ENCODE data around the gene MTG2. TPM values are rescaled to one million over a fixed set of nuclear protein-coding genes. Genes with fewer than 3 reads are reported as not detected.
A peak's percentile ranks its signal among the peaks of the same experiment; 100 is the strongest.

MTG2 gene
- total RNA-seq, 2 experiments from 2014 or later, result 33.6 to 37.3 TPM

DNA sequence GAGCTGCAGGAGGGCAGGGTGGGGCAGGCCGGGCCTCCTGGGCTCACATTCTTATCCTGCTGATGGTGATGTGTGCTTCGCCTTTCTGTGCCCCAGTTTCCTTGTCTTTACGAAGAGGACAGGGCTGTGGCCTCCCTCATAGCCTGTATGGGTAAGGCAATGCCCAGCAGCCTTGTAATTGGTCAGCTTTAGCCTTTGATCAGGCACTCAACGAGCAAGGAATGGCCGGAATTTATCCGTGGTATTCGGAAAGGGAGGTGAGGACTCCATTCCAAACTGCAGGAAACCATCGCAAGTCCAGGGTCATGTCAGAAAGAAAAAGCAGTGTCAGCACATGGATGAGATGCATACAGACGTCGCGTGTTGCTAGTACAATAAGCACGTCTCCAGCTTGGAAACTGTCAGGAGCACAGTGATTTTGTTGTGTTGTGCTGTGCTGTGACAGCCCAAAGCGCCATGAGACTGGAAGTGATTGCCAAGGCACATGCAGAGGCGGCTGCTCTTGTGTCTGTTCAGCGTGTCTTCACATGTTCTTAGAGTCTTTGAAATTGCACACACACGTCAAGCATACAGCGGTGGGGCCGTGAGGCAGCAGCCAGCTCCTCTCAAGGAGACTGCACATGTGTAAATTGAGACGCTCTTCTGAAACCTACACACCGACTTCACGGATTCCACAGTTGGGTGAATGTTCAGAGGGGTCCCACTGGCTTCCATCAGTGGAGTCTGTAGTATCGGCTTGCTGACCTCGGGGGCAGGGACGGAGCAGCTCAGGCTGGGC, 33.1 kb upstream of the MTG2 start:
- Mint-ChIP-seq H3K4me3 (no peak overlapping the region), H3K27ac (no peak overlapping the region), H3K36me3 (ENCODE audit: low read depth) (peaks cover 28% of the 10 kb centered on the region), H3K4me1 (peaks cover 23% of the 10 kb centered on the region), H3K27me3 (no peaks in the 10 kb centered on the region), H3K9me3 (peaks cover 16% of the 10 kb centered on the region)
- DNase-seq, result no peak
- ChIA-PET POLR2A (no interaction called here), CTCF (no interaction called here)

- Mint-ChIP-seq H3K4me1 (peaks cover 17% of the 10 kb centered on the region), H3K36me3 (ENCODE audit: low read depth) (peaks cover 30% of the 10 kb centered on the region), H3K27ac (no peak overlapping the region), H3K9me3 (peaks cover 16% of the 10 kb centered on the region), H3K4me3 (no peak overlapping the region), H3K27me3 (no peaks in the 10 kb centered on the region)
- POLR2A ChIA-PET, result no interaction called here
- CTCF ChIA-PET, result no interaction called here
- no peak for DNase-seq
Observed at GRCh38 chr20:62150310-62150575, 32.6 kb upstream of the MTG2 start.

GRCh38 chr20:62151225-62151624, 31.6 kb upstream of the MTG2 start:
- H3K27me3 Mint-ChIP-seq, result no peaks in the 10 kb centered on the region
- H3K4me3 Mint-ChIP-seq, result no peak overlapping the region
- H3K9me3 Mint-ChIP-seq, result peaks cover 16% of the 10 kb centered on the region
- POLR2A ChIA-PET, result interaction anchor here (0.6 kb wide), 1 partner anchor 118 kb away, joined by 3 read pairs; no protein-coding TSS in a partner anchor
- H3K4me1 Mint-ChIP-seq, result peaks cover 8% of the 10 kb centered on the region
- H3K36me3 Mint-ChIP-seq (ENCODE audit: low read depth), result peaks cover 37% of the 10 kb centered on the region
- CTCF ChIA-PET, result no interaction called here
- no peak overlapping the region for H3K27ac Mint-ChIP-seq
- DNase-seq, result no peak

DNA sequence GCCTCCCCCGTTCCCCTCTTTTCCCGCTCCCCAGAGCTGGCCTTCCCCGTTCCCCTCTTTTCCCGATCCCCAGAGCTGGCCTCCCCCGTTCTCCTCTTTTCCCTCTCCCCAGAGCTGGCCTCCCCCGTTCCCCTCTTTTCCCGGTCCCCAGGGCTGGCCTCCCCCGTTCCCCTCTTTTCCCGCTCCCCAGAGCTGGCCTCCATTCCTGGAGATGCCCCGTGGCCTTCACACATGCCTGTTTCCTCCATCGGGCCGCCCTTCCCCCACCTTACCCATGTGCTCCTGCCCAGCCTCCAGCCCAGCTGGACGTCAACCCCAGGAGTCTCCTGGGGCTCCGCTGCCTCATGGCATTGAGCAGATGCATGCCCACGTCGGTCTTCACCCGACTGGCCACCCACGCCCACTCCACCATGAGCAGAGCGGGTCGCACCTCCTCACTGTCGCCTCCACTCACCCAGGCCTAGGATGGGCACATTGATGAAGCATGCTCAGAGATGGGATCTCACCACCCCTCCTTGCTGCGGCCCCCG, 30.9 kb upstream of the MTG2 start:
- Mint-ChIP-seq H3K27ac (no peak overlapping the region), H3K4me1 (peaks cover 8% of the 10 kb centered on the region), H3K36me3 (ENCODE audit: low read depth) (peaks cover 37% of the 10 kb centered on the region), H3K9me3 (peaks cover 16% of the 10 kb centered on the region), H3K27me3 (no peaks in the 10 kb centered on the region), H3K4me3 (no peak overlapping the region)
- POLR2A ChIA-PET, result no interaction called here
- DNase-seq, result no peak
- CTCF ChIA-PET, result no interaction called here

DNA sequence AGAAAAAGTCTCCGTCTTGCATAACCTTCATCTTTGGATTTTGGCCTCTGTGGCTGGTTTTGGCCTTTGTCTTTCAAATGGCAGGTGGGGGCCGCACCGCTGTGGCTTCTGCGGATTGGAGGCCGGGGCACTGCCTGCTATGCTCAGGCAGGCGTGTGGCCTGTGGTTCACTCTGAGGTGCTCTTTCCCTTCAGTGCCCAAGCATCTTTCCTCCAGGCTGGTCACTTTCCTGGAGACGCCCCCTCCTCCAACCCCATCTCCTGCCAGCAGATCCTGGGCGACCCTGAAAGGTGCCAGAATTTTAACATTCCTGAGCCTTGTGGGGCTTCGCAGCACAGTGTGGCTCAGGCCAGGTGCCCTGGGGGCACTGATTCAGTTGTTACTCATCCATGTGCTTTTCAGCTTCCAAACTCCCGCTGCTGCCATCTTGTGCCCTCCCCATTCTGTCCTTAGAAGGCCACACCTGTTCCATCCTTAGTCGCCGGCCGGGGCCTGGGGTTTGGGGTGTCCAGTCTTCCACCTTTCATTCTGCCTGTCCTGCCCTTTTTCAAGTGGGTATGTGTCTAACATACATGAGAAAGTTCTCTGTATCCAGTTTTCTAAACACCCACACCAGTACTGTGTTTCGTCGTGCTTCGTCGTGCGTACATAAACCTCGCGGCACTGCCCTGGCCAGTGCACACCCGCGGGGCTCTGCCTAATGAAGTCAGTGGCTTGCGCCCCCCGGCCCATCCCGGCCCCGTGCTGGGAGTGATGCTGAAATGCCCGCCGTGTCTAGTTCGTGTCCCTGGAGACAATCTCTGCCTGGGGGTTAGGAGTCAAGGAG, 27.2 kb upstream of the MTG2 start:
- Mint-ChIP-seq H3K27ac (no peak overlapping the region), H3K4me3 (no peak overlapping the region), H3K27me3 (no peaks in the 10 kb centered on the region), H3K9me3 (peaks cover 16% of the 10 kb centered on the region), H3K36me3 (ENCODE audit: low read depth) (peaks cover 36% of the 10 kb centered on the region), H3K4me1 (peaks cover 9% of the 10 kb centered on the region)
- DNase-seq, result no peak
- ChIA-PET CTCF (no interaction called here), POLR2A (no interaction called here)

DNA sequence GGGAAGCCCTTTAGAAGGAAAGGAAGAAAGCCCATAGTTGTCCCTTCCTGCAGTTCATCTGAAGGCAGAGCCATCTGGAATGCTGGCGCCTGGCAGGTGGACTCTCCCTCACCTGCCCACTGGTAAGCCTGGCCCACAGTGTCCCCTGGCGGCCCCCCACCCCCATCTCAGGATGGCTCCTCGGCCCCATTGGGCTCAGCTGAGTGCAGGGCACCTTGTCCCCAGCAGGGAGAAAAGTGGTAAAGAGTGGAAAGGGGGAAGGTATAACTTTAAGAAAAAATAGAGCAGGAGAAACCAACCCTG, 26.6 kb upstream of the MTG2 start:
- peaks cover 16% of the 10 kb centered on the region for H3K9me3 Mint-ChIP-seq
- ChIA-PET CTCF (interaction anchor here (1.2 kb wide), 1 partner anchor 145 kb away, joined by 7 read pairs; no protein-coding TSS in a partner anchor), POLR2A (no interaction called here)
- peaks cover 10% of the 10 kb centered on the region for H3K4me1 Mint-ChIP-seq
- no peaks in the 10 kb centered on the region for H3K27me3 Mint-ChIP-seq
- DNase-seq, result no peak
- H3K4me3 Mint-ChIP-seq, result no peak overlapping the region
- no peak overlapping the region for H3K27ac Mint-ChIP-seq
- peaks cover 36% of the 10 kb centered on the region for H3K36me3 Mint-ChIP-seq (ENCODE audit: low read depth)

GRCh38 chr20:62156592-62157386, 26.0 kb upstream of the MTG2 start:
- DNase-seq, result peak; percentile 75
- ChIA-PET POLR2A (no interaction called here), CTCF (interaction anchor here (0.8 to 1.5 kb wide), 3 partner anchors 11 to 146 kb away, joined by 3 to 7 read pairs (median 3); no protein-coding TSS in a partner anchor)
- Mint-ChIP-seq H3K9me3 (peaks cover 16% of the 10 kb centered on the region), H3K27me3 (no peaks in the 10 kb centered on the region), H3K27ac (no peak overlapping the region), H3K4me3 (no peak overlapping the region), H3K4me1 (peaks cover 10% of the 10 kb centered on the region), H3K36me3 (ENCODE audit: low read depth) (peaks cover 36% of the 10 kb centered on the region)

- no peaks in the 10 kb centered on the region for H3K27me3 Mint-ChIP-seq
- H3K27ac Mint-ChIP-seq, result no peak overlapping the region
- no peak overlapping the region for H3K4me3 Mint-ChIP-seq
- DNase-seq, result no peak
- H3K36me3 Mint-ChIP-seq (ENCODE audit: low read depth), result peaks cover 29% of the 10 kb centered on the region
- POLR2A ChIA-PET, result no interaction called here
- peaks cover 14% of the 10 kb centered on the region for H3K9me3 Mint-ChIP-seq
- CTCF ChIA-PET, result interaction anchor here (0.8 to 1.5 kb wide), 3 partner anchors 10 to 147 kb away, joined by 3 to 7 read pairs (median 3); no protein-coding TSS in a partner anchor
- peaks cover 10% of the 10 kb centered on the region for H3K4me1 Mint-ChIP-seq
Observed at GRCh38 chr20:62157387-62158087, 25.3 kb upstream of the MTG2 start.

GRCh38 chr20:62158088-62158400, 24.8 kb upstream of the MTG2 start:
- POLR2A ChIA-PET, result no interaction called here
- Mint-ChIP-seq H3K27ac (no peak overlapping the region), H3K9me3 (peaks cover 9% of the 10 kb centered on the region), H3K27me3 (no peaks in the 10 kb centered on the region), H3K4me3 (no peak overlapping the region), H3K36me3 (ENCODE audit: low read depth) (peaks cover 24% of the 10 kb centered on the region), H3K4me1 (peaks cover 10% of the 10 kb centered on the region)
- CTCF ChIA-PET, result interaction anchor here (1.5 kb wide), 1 partner anchor 9 kb away, joined by 3 read pairs; no protein-coding TSS in a partner anchor
- DNase-seq, result no peak

DNA sequence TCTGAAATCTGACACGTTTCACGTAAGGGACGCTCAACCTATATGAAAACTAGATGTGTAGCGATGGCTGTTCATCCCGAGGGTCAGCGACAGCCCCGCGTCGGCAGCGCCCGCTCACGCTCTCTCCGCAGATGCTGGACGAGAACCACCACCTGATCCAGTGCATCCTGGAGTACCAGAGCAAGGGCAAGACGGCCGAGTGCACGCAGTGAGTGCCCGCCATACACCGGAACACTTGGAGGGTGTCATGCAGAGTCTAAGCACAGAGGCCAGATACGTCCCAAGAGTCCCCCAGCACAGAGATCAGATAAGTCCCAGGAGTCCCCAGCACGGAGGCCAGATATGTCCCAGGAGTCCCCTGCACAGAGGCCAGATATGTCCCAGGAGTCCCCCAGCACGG, 24.3 kb upstream of the MTG2 start:
- Mint-ChIP-seq H3K27me3 (no peaks in the 10 kb centered on the region), H3K9me3 (peaks cover 5% of the 10 kb centered on the region), H3K27ac (no peak overlapping the region), H3K4me3 (no peak overlapping the region), H3K4me1 (peaks cover 10% of the 10 kb centered on the region), H3K36me3 (ENCODE audit: low read depth) (peaks cover 21% of the 10 kb centered on the region)
- CTCF ChIA-PET, result interaction anchor here (1.5 kb wide), 1 partner anchor 9 kb away, joined by 3 read pairs; no protein-coding TSS in a partner anchor
- POLR2A ChIA-PET, result no interaction called here
- DNase-seq, result no peak

- H3K36me3 Mint-ChIP-seq (ENCODE audit: low read depth), result peaks cover 16% of the 10 kb centered on the region
- peaks cover 10% of the 10 kb centered on the region for H3K4me1 Mint-ChIP-seq
- no peaks in the 10 kb centered on the region for H3K27me3 Mint-ChIP-seq
- H3K9me3 Mint-ChIP-seq, result no peaks in the 10 kb centered on the region
- CTCF ChIA-PET, result no interaction called here
- DNase-seq, result no peak
- POLR2A ChIA-PET, result no interaction called here
- H3K4me3 Mint-ChIP-seq, result no peak overlapping the region
- no peak overlapping the region for H3K27ac Mint-ChIP-seq
Observed at GRCh38 chr20:62159052-62159451, 23.8 kb upstream of the MTG2 start.

DNA sequence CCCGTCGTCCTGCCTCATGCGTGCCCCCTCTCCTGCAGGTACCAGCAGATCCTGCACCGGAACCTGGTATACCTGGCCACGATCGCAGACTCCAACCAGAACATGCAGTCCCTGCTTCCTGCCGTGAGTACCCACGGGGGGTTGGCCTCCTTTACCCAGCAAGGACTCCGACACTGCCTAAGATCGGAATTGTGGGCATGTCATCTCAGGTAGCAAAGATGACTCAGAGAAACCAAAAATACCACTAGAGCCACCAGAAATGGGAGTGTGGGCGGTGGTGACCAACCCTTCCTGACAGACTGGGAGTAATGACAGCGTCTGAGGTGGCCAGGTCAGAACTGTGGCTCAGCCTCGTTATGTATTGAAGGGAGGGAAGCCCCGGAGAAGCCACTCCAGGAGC, 23.0 kb upstream of the MTG2 start:
- H3K9me3 Mint-ChIP-seq, result no peaks in the 10 kb centered on the region
- POLR2A ChIA-PET, result no interaction called here
- CTCF ChIA-PET, result no interaction called here
- no peaks in the 10 kb centered on the region for H3K27me3 Mint-ChIP-seq
- peaks cover 8% of the 10 kb centered on the region for H3K36me3 Mint-ChIP-seq (ENCODE audit: low read depth)
- H3K27ac Mint-ChIP-seq, result no peak overlapping the region
- no peak overlapping the region for H3K4me3 Mint-ChIP-seq
- peaks cover 10% of the 10 kb centered on the region for H3K4me1 Mint-ChIP-seq
- peak; percentile 36 for DNase-seq

Measured in activated CD4-positive, alpha-beta T cell treated with anti-CD3 and anti-CD28 coated beads, Interleukin-2, amount 10 ng/mL, durations not matched to agents 7 days and 5 days (primary cell).